Astrocyte (in vitro differentiated cells and primary cell): Measurements from ENCODE around the gene COL6A3.

Source experiments
- EZH2 ChIP-seq: IDR thresholded peaks from 2 replicates; pipeline ENCODE4 v1.6.1; 2012; ENCODE audit warnings: mild to moderate bottlenecking, low read length, inconsistent platforms; ENCODE audit not compliant: insufficient read depth
- TF ChIP-seq, protein P1 (sequence below): IDR thresholded peaks from 2 replicates; pipeline ENCODE4 v1.5.1; 2011; ENCODE audit warnings: low read depth, mild to moderate bottlenecking, inconsistent platforms, low read length, moderate library complexity; ENCODE audit not compliant: insufficient read depth

- TF ChIP-seq, protein P1, sequence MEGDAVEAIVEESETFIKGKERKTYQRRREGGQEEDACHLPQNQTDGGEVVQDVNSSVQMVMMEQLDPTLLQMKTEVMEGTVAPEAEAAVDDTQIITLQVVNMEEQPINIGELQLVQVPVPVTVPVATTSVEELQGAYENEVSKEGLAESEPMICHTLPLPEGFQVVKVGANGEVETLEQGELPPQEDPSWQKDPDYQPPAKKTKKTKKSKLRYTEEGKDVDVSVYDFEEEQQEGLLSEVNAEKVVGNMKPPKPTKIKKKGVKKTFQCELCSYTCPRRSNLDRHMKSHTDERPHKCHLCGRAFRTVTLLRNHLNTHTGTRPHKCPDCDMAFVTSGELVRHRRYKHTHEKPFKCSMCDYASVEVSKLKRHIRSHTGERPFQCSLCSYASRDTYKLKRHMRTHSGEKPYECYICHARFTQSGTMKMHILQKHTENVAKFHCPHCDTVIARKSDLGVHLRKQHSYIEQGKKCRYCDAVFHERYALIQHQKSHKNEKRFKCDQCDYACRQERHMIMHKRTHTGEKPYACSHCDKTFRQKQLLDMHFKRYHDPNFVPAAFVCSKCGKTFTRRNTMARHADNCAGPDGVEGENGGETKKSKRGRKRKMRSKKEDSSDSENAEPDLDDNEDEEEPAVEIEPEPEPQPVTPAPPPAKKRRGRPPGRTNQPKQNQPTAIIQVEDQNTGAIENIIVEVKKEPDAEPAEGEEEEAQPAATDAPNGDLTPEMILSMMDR: no peak
- TF ChIP-seq EZH2: no peak
These were observed 21.8 kb downstream of the COL6A3 start for GRCh38 chr2:237392186-237392585.
